NCI-H748 treated with DMSO at 0.1 percent for 48 hours (cell line): ENCODE data around the gene DMAP1.
"Not testable (repeated sequence)": the region's sequence is repeated elsewhere in the genome, so short reads cannot be mapped to it uniquely, and the experiment has no call there.

Experiments
- DNase-seq: peaks from one replicate; lab custom pipeline; 2025; lab: John Stamatoyannopoulos, UW

The DMAP1 gene, protein sequence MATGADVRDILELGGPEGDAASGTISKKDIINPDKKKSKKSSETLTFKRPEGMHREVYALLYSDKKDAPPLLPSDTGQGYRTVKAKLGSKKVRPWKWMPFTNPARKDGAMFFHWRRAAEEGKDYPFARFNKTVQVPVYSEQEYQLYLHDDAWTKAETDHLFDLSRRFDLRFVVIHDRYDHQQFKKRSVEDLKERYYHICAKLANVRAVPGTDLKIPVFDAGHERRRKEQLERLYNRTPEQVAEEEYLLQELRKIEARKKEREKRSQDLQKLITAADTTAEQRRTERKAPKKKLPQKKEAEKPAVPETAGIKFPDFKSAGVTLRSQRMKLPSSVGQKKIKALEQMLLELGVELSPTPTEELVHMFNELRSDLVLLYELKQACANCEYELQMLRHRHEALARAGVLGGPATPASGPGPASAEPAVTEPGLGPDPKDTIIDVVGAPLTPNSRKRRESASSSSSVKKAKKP

DNA sequence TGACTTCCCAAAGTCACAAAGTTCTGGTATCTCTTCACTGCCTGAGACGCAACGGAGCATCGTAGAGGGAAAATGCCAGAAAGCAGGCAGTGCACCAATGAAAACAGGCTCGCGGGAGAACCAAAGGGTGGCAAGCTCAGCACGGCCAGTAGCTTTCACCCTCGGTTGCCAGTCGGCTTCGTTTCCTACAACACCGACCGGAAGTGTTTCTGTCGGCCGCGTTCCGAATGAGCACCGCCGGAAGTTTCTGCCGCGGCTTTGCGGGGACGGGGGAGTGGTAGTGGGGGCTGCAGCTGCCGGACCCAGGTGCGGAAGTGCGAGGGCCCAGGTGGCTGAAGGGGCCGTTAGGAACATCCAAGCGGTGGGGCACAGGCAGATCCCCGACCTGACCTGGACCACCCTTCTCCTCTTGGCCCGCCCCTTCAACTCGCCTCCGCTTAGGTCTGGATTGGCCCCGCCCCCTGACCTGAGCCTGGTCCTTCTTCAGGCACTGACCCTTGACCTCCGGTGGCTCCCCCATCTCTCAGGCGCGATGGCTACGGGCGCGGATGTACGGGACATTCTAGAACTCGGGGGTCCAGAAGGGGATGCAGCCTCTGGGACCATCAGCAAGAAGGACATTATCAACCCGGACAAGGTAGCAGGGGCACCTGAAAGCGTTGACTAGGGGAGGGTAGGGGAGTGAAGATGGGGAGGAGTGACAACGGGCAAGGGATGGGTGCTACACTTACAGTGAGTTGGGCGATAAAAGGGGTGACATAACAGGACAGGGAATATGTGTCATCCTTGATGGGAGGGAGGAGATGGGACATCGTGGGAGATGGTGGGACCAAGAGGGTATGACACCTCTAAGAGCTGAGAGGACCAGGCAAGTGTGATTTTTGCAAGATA, at the start of gene DMAP1:
TSS of gene DMAP1 (plus strand) at position 250 of the 891 bp plus-strand sequence. CDS start at position 533, 283 bp downstream.
- DNase-seq = peak; percentile 95

DNA sequence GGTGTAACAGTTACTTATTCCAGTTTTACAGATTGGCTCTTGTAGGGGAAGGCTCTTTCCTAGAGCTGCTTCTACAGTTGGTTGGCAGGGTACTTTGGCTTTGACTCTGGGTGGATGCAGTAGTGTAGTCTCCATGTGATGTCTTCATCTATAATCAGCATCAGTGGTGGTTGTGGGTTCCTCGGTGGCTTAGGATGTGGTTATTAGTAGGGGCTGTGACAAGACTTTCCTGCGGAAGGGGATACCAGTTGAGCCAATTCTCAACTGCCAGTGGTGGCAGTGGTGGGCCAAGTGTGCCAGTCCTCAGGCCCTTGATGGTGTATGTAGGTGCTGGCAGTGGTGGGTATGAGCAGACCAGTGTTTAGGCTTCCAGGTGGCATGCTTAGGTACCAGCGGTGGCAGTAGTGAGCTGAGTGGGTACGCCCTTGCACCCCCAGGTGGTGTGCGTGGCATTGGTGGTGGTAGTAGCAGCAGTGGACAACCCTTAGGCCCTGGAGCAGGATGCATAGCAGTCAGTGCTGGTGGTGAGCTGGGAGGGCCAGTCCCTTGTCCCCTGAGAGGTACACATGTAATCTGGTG, 44.7 kb upstream of the DMAP1 start:
- no peak for DNase-seq

DNA sequence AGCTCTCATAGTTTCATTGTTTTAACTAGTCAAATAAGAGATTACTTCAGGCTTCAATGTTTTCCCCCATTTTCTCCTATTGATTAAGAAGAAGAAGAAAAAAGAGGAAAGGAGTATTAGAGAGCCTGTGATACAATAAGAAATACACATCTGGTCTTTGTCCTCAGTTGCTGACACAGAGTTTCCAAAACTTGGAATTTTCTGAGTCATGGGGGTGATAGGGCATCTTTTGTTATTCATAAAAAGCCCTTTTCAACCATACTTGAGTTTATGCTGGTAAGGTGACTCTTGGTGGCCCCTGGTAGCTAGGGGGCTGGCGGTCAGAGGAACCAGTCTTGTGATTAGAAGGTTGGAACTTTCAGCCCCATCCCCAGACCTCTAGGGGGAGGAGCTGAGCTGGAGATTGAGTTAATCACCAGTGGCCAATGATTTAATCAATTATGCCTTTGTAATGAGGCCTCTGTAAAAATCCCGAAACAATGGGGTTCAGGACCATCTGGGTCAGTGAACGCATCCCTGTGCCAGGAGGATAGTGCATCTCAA, 42.9 kb upstream of the DMAP1 start:
- no peak for DNase-seq

DNA sequence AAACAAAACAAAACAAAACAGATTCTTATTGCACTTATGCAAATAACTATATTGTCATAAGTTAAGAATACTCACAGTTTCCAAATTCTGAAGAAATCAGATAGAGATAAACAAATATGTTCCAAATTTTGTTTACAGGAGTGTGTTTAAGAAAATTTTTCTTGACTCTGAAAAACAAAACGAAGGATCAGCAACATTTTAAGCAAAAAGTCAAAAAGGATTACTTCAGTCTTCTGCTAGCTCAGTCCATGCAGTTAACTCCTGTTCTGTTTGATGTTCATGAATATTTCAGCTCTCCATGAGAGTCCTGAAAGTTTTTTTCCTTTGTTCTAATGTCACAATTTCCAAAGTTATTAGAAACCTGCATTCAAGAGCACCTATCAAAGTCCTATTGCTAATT, 38.6 kb upstream of the DMAP1 start:
- DNase-seq = no peak

DNA sequence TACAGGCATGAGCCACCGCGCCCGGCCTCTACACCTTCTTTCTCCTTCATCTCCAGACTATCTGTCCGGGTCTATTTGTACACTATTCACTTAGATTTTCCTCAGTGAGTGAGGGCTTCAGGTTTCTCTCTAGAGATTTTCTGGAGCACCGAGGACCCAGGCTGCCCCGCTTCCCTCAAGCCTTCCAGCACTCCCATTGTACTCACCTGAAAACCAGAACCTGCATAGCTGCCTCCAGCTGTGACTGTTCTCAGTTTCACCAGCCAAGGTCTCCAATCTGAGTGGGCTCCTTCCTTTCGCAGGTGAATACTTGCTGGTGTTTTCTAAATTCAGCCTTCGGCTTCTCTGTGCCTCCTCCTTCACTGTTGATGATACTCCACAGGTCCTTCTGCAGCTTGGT, 12.9 kb upstream of the DMAP1 start:
- no peak for DNase-seq

DNA sequence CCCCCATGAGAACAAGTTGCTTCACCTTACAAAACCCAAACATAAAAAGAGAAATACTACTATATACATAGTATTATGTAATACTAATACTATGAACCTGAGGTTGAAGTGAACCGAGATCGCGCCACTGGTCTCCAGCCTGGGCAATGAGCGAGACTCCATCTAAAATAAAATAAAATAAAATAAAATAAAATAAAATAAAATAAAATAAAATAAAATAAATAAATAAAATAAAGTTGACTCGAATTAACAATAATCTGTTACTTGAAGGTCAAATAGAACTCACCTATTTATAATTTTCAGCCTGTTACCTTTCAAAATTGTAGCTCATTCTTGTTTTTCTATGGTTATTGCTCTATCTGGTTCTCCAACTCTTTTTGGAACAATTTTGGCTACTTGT, 6.7 kb upstream of the DMAP1 start:
- not testable (repeated sequence) for DNase-seq

DNA sequence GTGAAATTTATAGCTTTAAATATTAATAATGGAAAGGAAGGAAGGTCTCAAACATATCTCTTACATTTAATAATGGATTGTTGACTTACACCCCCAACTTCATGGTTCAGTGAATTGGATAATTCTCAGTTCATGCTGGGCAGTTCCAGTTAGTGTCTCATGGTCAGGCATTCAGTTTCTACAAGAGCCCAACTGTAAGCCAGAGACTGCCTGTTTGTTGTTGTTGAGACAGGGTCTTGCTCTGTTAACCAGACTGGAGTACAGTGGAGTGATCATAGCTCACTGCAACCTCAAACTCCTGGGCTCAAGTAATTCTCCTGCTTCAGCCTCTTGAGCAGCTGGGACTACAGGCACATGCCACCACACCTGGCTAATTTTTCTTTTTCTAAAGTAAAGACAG, 5.0 kb upstream of the DMAP1 start:
- peak; percentile 16 for DNase-seq

DNA sequence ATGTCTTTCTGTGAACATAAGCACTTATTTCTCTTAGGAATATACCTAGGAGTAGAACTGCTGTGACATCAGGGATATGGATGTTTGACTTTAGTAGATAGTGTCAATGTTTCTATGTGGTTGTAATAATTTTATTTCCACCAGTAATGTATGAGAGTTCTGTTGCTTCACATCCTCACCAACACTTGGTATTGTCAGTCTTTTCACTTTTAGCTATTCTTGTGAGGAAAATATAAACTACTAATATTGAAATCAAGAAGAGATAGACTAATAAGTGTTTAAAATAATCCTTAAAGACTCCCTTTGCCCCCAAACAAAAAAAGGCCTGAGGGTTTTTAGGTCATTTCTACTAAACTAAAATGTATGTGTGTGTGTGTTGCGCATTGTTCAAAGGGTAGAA, 2.7 kb upstream of the DMAP1 start:
- DNase-seq = no peak

DNA sequence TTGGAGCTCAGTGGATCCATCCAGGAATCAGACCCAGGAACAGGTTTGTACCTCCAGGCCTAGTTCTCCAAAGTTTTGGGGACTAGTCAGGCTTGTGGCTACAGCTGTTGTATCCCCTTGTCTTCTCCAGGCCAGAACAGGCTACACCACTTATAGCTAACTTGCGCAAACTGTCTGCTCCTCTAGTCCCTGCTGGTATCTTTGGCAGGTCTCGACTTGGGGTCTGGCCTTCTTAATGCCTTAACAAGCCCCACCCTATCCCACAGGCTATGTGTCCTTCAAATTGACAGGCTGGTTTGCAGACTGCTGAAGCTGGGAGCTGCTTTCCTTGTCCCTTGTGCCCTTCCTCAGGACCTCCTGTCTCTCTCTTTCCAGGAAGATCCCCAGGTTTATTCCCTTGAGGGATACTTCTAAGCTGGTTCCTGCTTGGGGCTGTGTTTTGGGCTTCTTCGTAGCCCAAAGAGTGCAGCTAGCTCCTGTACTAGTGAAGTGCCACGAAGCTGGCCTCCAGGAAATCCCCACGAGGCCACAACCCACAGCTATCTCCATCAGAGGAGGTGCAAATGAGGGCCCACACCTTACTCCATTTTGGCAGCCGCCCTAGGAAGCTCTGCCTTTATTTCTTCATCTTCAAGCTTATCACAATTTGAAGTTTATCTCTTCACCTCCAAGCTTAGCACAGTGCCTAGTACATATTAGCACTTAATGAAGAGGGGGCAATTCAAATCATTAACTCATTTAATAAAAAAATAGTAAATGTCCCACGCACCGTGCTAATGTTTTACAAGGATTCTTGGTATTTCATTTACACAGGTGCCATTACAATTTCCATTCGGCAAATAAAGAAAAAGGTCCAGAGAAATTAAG, 683 bp upstream of the DMAP1 start:
- no peak for DNase-seq

DNA sequence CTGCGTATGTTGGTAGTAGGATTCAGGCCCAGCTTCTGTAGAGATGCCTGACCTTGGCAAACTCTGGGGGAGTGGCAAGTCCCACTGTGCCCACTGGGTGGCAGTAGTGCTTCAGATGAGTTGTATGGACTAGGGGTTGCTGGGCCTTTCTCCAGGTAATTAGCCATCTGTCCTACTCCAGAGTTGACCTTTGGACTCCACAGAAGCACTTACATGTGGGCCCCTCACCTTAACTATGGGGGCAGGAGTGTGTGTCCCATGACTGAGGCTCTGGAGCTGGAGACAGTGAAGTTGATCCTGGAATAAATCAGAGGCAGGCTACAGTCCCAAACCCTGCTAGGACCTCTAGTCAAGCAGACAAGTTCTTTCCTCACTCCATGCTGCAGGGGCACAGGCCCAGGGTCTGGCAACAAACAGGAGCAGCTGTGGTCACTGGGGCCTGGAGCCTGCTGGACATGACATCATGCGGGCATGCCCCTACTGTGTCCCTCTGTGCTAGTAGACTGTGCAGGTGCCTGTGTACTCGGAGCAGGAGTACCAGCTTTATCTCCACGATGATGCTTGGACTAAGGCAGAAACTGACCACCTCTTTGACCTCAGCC, 4.6 kb downstream of the DMAP1 start:
- DNase-seq = peak; percentile 70

DNA sequence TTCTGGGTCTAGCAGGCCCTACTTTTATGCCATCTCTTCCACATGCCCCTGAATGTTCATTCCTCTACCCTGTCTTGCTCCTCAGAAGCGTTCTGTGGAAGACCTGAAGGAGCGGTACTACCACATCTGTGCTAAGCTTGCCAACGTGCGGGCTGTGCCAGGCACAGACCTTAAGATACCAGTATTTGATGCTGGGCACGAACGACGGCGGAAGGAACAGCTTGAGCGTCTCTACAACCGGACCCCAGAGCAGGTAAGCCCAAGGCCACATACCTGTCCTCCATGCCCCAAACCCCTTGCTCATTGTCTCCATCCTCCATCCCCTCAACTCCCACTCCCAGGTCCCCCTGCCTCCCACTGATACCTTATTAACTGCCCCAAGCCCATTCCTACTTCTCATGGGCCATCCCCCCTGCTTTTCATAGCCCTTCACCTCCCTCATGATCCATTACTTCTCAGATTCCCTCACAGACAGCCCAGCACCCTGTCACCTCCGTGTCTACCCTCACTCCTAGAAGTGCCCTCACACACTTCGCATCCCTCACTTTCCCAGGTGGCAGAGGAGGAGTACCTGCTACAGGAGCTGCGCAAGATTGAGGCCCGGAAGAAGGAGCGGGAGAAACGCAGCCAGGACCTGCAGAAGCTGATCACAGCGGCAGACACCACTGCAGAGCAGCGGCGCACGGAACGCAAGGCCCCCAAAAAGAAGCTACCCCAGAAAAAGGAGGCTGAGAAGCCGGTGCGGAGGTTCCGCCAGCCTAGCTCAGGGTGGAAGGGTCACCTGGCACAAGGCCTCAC, 5.4 kb downstream of the DMAP1 start:
- no peak for DNase-seq

DNA sequence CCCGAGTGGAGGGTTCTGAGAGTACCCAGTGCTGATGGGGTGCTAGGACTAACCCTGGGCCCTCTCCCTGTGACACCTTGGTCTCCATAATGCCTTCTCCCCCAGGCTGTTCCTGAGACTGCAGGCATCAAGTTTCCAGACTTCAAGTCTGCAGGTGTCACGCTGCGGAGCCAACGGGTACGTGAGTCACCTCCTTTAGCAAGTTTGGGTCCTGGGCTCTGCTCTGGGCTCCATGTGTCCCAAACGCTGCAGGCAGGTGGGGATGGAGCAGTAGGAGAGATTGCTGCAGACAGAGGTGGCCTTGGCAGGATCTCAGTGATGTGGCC, 6.0 kb downstream of the DMAP1 start:
- DNase-seq = no peak

DNA sequence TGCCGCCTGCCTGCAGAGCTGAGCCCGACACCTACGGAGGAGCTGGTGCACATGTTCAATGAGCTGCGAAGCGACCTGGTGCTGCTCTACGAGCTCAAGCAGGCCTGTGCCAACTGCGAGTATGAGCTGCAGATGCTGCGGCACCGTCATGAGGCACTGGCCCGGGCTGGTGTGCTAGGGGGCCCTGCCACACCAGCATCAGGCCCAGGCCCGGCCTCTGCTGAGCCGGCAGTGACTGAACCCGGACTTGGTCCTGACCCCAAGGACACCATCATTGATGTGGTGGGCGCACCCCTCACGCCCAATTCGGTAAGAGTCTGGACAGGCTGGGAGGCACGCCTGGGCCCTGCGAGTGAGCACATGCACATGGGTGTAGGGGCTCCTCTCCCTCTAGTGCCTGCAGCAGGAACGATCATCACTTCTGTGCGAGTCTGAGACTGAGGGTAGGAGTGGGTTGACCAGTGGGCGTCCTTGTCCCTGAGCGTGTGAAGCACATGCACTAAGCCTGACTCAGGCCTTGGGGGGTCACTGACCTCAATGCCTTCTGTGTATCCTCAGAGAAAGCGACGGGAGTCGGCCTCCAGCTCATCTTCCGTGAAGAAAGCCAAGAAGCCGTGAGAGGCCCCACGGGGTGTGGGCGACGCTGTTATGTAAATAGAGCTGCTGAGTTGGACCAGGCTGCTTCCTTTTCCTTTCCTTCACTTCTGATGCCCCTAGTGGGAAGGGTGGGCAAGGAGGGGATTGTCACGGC, 6.9 kb downstream of the DMAP1 start:
- no peak for DNase-seq

DNA sequence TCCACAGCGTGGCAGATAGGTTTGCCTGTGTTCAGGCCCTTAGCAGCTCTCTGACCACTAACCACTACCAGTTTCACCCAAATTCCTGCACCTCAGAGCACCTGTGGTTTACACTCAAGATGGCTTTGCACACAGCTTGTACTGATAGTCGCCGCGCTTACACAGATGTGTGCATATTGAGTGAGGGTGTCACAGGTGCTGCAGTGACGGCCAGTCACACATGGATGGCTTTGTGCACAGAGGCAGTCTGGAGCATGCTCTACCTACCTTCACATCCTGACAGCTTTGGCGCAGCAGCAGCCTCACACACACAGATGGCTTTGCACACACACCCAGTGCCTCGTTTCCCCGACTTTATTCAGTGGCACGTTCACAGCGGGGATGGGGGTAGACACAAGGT, 7.5 kb downstream of the DMAP1 start:
- DNase-seq = no peak

DNA sequence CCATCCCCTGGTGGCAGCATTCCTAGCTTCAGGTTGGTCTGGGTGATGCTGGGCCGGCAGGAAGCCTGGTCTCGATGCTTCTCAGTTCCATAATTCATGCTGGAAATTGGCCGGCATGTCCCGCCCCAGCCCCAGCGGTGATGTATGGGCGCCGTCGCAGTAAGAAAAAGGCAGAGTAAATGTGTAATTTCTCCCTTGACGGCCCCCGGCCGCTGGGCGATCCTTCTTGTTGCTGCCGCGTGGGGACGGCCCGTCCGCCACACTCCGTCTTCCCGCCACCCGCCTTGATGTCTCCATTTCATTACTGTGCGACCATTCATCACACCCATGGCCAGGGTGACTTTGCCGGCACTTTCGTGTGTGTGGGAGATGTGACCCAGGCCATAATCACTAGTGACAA, 8.5 kb downstream of the DMAP1 start:
- no peak for DNase-seq

DNA sequence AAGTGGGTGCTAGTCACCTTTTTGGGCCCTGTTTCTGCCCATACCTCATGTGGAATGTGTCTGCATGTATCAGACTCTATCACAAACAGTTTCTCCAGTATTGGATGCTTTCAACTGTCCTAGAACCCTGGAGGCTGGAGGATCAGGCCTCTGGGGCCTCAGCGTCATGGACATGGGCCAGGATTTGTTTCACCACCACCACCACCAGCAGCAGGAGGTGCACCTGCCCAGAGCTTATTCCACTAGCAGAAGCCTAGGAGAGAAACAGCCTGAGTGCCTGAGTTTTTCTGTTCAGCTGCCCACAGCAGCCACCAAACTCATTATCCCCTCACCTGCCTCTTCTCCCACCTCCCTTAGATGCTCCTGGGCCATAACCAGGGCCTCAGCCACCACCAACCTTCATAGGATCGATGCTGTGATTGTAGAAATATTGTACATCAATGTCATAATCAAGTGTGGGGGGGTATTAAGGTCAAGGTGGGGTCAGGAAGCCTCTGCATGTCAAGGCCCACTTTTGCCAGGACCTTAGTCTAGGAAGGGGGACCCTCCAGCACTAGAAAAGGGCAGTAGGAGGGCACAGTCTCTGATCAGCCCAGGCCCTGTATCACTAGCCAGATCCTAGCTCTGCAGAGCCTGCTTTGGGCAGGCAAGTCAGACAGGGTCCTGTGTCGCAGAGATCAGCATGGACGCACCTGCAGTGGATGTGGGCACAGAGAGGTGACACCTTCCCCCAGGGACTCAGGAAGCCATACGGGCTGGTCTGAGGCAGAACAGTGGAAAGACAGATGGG, 9.3 kb downstream of the DMAP1 start:
- no peak for DNase-seq

DNA sequence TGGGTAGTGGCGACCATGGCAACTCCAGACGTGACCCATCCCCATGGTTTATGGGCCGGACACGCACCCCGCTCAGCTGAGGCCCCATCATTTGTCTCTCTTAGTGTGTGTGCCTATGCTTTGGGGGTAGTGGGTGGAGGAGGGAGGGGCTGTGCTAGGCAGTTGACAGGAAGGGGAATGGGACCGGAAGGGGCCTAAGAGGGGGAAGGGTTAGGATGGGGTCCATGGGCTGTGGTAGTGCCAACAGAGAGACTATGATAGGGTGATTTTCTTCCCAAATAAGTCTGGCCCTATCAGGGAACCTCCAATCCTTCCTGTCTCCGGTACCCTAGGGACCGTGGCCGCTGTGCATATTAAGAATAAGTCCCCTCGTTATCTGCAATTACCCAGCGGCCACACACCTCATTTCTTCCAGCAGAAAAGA, 9.9 kb downstream of the DMAP1 start:
- no peak for DNase-seq

DNA sequence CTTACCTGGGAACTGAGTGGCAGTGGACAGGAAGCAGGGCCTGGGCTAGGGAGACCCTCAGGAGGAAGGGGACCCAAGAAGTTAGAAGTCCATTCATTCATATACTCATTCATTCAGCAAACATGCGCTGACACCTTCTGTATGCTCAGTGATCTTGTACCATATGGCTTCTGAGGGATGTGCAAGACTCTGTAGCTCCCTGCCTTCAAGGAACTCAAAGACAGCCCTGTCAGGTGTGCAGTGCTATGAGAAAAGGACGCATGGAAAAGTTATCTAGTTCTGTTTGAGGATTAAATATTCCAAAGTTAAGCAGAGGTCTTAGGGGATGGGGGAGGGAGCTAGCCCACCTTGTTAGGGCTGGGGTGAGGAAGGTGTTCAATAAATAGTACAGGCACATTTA, 12.5 kb downstream of the DMAP1 start:
- DNase-seq = no peak

DNA sequence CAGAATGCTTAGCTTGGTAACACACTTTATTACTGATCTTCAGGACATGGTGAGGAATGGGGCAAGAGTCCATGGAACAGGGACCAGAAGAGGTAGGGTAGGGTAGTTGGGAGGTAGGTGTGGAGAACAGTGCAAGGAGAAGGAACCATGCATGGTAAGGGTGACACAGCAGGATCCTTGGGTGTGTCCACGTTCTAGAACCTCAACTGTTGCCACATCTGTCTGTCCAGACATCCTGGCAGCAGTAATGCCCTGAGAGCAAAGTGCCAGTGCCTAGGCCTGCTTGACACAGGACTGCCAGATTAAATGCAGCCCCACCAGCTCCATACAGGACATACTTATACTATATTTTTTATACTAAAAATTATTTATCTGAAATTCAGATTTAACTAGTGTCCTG, 13.9 kb downstream of the DMAP1 start:
- DNase-seq = no peak
